ENCODE results near the gene TMBIM4.

- TF ChIP-seq CTCF (conservative IDR thresholded peaks at IDR 0.05) = no peak
- no peak for TF ChIP-seq ZFX (IDR thresholded peaks at IDR 0.05)
Measured at GRCh38 chr12:66176105-66176900, 6.5 kb upstream of the TMBIM4 start.

Data from C4-2B (cell line).